ENCODE data around the gene GLMP. TPM values are rescaled to one million over a fixed set of nuclear protein-coding genes. Genes with fewer than 3 reads are reported as not detected.
A peak's percentile ranks its signal among the peaks of the same experiment; 100 is the strongest.

Gene GLMP
- total and polyA plus RNA-seq, 2 of the 13 experiments (the other 11 are each of a cell fraction or from before 2014, with no cell fraction given), result 44.6 to 75.8 TPM

DNA sequence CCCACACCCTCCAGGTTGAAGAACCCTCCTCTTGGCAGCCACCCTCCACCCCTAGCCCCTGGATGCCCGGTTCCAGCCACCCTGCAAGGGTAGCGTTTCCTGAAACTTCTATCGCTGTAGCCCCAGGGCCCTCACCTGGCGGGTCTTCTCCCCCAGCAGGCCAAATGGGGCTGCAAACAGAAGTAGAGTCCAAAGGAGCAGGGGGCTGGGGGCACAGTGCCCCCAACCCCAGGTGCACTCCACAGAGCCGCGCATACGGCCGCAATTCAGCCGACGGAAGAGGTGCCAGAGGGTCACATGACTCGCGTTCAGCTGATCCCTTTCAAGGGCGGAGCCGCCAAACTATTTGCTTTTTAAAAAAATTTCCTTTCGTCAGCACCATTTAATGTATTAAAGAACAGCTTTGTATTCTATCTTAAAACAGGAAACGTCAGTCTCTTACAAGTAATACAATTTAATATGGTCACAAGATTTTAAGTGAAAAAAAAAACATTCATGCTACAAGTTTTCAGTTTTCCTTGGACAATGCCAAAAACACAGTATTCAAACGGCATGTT is at the start of gene GLMP (continued):
- TF ChIP-seq, protein P1, sequence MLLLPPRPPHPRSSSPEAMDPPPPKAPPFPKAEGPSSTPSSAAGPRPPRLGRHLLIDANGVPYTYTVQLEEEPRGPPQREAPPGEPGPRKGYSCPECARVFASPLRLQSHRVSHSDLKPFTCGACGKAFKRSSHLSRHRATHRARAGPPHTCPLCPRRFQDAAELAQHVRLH (CRISPR knock-in tag; IDR thresholded peaks at IDR 0.05; ENCODE audit: borderline replicate concordance, low read depth), result no peak
- no peak for TF ChIP-seq ZNF629 (CRISPR knock-in tag; conservative IDR thresholded peaks at IDR 0.05)
- peak; percentile 62; the same call in 1 of the 2 replicates for TF ChIP-seq YEATS4 (CRISPR knock-in tag; IDR thresholded peaks at IDR 0.05; ENCODE audit: borderline replicate concordance)
- TF ChIP-seq ZNF256 (CRISPR knock-in tag; conservative IDR thresholded peaks at IDR 0.05), result no peak
- TF ChIP-seq, protein P2, sequence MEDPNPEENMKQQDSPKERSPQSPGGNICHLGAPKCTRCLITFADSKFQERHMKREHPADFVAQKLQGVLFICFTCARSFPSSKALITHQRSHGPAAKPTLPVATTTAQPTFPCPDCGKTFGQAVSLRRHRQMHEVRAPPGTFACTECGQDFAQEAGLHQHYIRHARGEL (CRISPR knock-in tag; IDR thresholded peaks at IDR 0.05), result no peak
- no peak for TF ChIP-seq NFIC (IDR thresholded peaks at IDR 0.05; ENCODE audit: low read length)
- TF ChIP-seq JARID2 (CRISPR knock-in tag; IDR thresholded peaks at IDR 0.05; ENCODE audit: insufficient replicate concordance), result no peak
- TF ChIP-seq, protein P3, sequence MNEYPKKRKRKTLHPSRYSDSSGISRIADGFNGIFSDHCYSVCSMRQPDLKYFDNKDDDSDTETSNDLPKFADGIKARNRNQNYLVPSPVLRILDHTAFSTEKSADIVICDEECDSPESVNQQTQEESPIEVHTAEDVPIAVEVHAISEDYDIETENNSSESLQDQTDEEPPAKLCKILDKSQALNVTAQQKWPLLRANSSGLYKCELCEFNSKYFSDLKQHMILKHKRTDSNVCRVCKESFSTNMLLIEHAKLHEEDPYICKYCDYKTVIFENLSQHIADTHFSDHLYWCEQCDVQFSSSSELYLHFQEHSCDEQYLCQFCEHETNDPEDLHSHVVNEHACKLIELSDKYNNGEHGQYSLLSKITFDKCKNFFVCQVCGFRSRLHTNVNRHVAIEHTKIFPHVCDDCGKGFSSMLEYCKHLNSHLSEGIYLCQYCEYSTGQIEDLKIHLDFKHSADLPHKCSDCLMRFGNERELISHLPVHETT (CRISPR knock-in tag; conservative IDR thresholded peaks at IDR 0.05), result no peak
- TF ChIP-seq NAIF1 (CRISPR knock-in tag; IDR thresholded peaks at IDR 0.05; ENCODE audit: borderline replicate concordance), result 0 out of 2 replicates have a peak, but pooled peaks have one; percentile 30
- TF ChIP-seq HNRNPUL1 (IDR thresholded peaks at IDR 0.05; ENCODE audit: low read depth, low read length), result no peak
- no peak for TF ChIP-seq SP1 (IDR thresholded peaks at IDR 0.05)
- no peak for TF ChIP-seq SP1 (CRISPR knock-in tag; IDR thresholded peaks at IDR 0.05)
- TF ChIP-seq, protein P4, sequence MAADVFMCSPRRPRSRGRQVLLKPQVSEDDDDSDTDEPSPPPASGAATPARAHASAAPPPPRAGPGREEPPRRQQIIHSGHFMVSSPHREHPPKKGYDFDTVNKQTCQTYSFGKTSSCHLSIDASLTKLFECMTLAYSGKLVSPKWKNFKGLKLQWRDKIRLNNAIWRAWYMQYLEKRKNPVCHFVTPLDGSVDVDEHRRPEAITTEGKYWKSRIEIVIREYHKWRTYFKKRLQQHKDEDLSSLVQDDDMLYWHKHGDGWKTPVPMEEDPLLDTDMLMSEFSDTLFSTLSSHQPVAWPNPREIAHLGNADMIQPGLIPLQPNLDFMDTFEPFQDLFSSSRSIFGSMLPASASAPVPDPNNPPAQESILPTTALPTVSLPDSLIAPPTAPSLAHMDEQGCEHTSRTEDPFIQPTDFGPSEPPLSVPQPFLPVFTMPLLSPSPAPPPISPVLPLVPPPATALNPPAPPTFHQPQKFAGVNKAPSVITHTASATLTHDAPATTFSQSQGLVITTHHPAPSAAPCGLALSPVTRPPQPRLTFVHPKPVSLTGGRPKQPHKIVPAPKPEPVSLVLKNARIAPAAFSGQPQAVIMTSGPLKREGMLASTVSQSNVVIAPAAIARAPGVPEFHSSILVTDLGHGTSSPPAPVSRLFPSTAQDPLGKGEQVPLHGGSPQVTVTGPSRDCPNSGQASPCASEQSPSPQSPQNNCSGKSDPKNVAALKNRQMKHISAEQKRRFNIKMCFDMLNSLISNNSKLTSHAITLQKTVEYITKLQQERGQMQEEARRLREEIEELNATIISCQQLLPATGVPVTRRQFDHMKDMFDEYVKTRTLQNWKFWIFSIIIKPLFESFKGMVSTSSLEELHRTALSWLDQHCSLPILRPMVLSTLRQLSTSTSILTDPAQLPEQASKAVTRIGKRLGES (CRISPR knock-in tag; IDR thresholded peaks at IDR 0.05; ENCODE audit: borderline replicate concordance), result no peak
- no peak for TF ChIP-seq ZNF431 (CRISPR knock-in tag; IDR thresholded peaks at IDR 0.05; ENCODE audit: borderline replicate concordance, low read depth)
- TF ChIP-seq, protein P5, sequence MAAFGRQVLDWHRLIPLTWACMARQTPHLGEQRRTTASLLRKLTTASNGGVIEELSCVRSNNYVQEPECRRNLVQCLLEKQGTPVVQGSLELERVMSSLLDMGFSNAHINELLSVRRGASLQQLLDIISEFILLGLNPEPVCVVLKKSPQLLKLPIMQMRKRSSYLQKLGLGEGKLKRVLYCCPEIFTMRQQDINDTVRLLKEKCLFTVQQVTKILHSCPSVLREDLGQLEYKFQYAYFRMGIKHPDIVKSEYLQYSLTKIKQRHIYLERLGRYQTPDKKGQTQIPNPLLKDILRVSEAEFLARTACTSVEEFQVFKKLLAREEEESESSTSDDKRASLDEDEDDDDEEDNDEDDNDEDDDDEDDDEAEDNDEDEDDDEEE (CRISPR knock-in tag; IDR thresholded peaks at IDR 0.05), result no peak
- no peak for TF ChIP-seq AGO2 (optimal IDR thresholded peaks at IDR 0.05; ENCODE audit: low read depth, low read length)
- no peak for TF ChIP-seq SP140L (CRISPR knock-in tag; IDR thresholded peaks at IDR 0.05; ENCODE audit: borderline replicate concordance)
- TF ChIP-seq GATA4 (IDR thresholded peaks at IDR 0.05; ENCODE audit: borderline replicate concordance, low read depth), result no peak
- TF ChIP-seq, protein P6, sequence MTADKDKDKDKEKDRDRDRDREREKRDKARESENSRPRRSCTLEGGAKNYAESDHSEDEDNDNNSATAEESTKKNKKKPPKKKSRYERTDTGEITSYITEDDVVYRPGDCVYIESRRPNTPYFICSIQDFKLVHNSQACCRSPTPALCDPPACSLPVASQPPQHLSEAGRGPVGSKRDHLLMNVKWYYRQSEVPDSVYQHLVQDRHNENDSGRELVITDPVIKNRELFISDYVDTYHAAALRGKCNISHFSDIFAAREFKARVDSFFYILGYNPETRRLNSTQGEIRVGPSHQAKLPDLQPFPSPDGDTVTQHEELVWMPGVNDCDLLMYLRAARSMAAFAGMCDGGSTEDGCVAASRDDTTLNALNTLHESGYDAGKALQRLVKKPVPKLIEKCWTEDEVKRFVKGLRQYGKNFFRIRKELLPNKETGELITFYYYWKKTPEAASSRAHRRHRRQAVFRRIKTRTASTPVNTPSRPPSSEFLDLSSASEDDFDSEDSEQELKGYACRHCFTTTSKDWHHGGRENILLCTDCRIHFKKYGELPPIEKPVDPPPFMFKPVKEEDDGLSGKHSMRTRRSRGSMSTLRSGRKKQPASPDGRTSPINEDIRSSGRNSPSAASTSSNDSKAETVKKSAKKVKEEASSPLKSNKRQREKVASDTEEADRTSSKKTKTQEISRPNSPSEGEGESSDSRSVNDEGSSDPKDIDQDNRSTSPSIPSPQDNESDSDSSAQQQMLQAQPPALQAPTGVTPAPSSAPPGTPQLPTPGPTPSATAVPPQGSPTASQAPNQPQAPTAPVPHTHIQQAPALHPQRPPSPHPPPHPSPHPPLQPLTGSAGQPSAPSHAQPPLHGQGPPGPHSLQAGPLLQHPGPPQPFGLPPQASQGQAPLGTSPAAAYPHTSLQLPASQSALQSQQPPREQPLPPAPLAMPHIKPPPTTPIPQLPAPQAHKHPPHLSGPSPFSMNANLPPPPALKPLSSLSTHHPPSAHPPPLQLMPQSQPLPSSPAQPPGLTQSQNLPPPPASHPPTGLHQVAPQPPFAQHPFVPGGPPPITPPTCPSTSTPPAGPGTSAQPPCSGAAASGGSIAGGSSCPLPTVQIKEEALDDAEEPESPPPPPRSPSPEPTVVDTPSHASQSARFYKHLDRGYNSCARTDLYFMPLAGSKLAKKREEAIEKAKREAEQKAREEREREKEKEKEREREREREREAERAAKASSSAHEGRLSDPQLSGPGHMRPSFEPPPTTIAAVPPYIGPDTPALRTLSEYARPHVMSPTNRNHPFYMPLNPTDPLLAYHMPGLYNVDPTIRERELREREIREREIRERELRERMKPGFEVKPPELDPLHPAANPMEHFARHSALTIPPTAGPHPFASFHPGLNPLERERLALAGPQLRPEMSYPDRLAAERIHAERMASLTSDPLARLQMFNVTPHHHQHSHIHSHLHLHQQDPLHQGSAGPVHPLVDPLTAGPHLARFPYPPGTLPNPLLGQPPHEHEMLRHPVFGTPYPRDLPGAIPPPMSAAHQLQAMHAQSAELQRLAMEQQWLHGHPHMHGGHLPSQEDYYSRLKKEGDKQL (CRISPR knock-in tag; IDR thresholded peaks at IDR 0.05; ENCODE audit: low read depth), result no peak
